HEK293T (cell line): ENCODE results near the gene DOCK1.

Experiments used
- ARNT ChIP-seq: fragments of 450-650 bp; IDR thresholded peaks from 2 replicates; pipeline ENCODE4 v1.6.1; 2017; ENCODE audit warnings: mild to moderate bottlenecking
- FOXA1 ChIP-seq: fragments of 450-650 bp; IDR thresholded peaks from 2 replicates; pipeline ENCODE4 v1.6.1; 2016; ENCODE audit warnings: mild to moderate bottlenecking
- FOXM1 ChIP-seq: fragments of 450-650 bp; IDR thresholded peaks from 2 replicates; pipeline ENCODE4 v1.6.1; 2017; ENCODE audit warnings: mild to moderate bottlenecking, borderline replicate concordance
- HDGF ChIP-seq: fragments of 450-650 bp; IDR thresholded peaks from 2 replicates; pipeline ENCODE4 v1.6.1; 2017; ENCODE audit warnings: antibody characterized with exemption, borderline replicate concordance
- LEF1 ChIP-seq: fragments of 450-650 bp; IDR thresholded peaks from 2 replicates; pipeline ENCODE4 v1.6.1; 2017; ENCODE audit warnings: mild to moderate bottlenecking, borderline replicate concordance
- PKNOX1 ChIP-seq: fragments of 450-650 bp; IDR thresholded peaks from 2 replicates; pipeline ENCODE4 v1.6.1; 2016
- SP1 ChIP-seq: fragments of 450-650 bp; IDR thresholded peaks from 2 replicates; pipeline ENCODE4 v1.6.1; 2017
- TARDBP ChIP-seq: fragments of 450-650 bp; IDR thresholded peaks from 2 replicates; pipeline ENCODE4 v1.6.1; 2016

DNA sequence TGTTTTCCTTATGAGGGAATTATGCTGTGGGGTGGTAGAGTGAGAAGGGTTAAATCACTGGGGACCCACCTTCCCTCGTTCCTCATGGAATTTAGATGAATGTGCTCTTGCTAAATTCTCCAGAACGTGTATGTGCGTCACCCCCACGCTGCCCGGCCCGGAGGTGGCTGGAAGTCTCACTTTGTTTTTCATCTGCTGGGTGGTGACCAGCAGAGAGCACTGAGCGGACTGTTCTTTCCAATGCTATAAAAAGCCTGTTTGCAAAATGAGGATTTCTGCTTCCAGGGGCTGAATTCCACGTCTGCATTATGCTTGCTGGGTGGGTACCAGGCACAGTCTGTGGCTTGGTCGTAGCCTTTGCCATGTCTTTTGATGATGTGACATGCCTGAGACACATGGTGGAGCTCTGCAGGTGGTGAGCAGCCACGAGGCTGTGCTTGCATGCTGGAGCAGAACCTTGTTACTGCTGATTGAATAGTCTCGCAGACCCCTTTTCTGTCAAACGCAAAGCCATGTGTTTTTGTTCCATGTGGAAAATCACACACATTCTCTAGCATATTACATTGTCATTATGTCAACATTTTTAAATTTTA is 323.1 kb downstream of the DOCK1 start:
- TF ChIP-seq FOXM1 (no peak), FOXA1 (no peak), SP1 (no peak), ARNT (no peak), TARDBP (no peak), HDGF (no peak), LEF1 (no peak), PKNOX1 (no peak)
